HG03097 (cell line): ENCODE data around the gene PID1.

ENCODE experiments used
- ATAC-seq: cut with Tn5 transposase; IDR thresholded peaks from one replicate; pipeline ENCODE4 v1.9.1; 2021; ENCODE audit not compliant: unreplicated experiment, low FRiP score

Gene PID1

GRCh38 chr2:229173825-229174359 lies 97.2 kb downstream of the PID1 start:
- ATAC-seq, result no peak

- ATAC-seq, result no peak
These were observed 100.2 kb downstream of the PID1 start for GRCh38 chr2:229170916-229171315.

- ATAC-seq, result no peak
These were observed 100.9 kb downstream of the PID1 start for GRCh38 chr2:229170171-229170570.

DNA sequence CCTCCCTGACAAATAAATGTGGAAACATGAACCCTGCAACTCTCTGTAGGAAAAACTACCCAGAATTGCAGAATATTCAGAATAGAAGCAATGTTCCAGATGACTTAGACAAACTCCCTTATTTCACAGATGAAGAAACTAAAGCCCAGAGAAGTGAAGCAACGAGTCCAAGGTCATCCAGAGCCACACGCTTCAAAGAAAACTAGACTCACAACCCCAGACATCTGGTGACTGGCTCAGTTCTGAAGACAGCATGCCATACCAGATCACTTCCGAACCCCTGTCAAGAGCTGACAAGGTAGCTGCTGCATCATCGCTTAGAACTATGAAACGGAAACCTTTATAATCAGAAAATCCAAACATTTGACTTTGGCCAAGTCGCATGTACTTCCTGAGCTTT lies 101.3 kb downstream of the PID1 start:
- no peak for ATAC-seq

GRCh38 chr2:229164545-229165249 lies 106.4 kb downstream of the PID1 start:
- no peak for ATAC-seq

- ATAC-seq, result no peak
These were observed 107.2 kb downstream of the PID1 start for GRCh38 chr2:229163893-229164292.

- ATAC-seq, result no peak
These were observed 109.1 kb downstream of the PID1 start for GRCh38 chr2:229162015-229162414.

DNA sequence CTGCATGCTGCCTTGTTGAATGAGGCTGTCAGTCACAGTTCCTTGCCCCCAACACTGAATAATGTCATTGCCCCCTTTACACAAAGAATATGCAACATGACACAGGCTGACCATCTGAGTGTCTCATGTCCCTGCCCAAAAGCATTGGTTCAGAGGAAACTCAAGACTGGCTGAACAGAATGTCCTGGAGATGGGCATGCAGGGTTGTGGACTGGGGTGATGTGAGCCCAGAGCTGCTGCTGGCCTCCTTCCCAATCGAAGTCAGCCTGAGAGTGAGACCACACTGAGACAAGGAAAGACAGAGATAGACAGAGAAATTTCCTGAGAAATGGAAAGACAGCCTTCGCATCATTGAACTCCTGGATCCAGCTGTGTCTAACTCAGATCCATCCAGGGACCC lies 110.1 kb downstream of the PID1 start:
- ATAC-seq, result no peak

DNA sequence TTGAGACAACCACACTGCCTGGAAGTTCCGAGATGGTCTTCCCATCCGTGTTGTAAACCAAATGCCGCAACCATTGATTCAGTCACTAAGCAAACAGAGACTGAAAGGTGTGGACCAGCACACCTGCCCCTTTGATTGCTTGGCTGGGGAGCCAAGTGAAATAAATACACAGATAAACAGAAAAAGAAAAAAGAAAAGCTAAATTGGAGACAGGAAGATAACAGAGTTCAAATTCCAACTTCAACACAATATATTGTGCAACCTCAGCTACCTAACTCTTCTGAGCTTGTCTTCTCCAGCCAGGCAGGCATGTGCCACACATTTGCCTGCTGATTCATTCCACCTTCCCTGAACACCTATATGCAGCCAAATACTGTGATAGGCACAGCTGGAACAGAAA lies 110.9 kb downstream of the PID1 start:
- ATAC-seq, result no peak

DNA sequence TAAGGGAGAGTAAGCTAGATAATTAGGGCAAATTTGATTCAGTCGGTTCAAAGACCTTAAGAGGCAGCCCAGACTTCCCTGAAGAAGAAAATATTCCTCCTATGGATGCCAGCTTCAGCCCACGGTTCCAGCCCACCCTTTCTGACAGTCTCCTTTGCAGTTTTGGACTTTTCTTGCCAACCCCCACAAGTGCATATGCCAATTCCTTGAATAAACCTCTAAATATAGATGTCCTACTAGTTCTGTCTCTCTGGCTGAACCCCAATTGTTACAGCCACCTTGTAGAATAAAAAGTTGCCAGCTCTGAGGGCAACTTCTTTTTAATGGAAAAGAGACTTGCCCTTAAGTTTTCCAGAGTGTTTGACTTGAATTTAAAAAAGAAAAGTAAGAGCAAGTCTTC lies 111.7 kb downstream of the PID1 start:
- no peak for ATAC-seq

DNA sequence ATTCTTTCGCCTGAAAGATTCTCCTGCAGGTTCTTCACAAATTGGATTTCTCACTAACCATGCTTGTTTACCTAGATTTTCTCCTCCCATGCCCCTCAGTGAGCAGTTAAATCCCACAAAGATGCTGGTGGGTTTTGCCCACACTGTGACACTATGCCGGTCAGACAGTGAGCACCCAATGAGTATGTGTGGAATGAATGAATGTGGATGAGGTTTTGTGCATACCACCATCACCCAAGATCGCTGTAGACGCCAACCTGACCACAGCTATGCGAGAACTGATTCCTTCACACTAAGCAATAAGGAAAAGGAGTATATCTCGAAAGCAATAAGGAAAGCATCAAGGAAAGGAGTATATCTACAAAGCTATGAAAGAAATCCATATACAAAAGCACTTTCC lies 116.7 kb downstream of the PID1 start:
- no peak for ATAC-seq

DNA sequence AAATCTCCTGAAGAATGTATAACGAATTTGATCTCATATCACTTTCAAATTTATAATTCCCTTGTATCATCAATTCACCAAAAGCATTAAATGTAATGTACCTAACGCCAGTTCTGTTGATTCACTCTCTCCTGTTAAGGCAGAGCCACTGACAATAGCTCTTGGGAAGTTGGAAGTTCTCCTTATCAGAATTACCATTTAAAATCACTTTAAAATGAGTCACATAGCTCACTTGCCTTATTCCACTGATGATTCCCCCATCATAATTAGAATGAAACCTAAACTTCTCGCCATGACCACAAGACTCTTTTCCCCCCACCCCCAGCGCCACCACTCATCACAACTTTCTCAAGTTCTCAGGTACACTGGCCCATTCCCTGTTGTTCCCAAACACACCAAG lies 117.1 kb downstream of the PID1 start:
- ATAC-seq, result no peak

GRCh38 chr2:229153267-229153666 lies 117.8 kb downstream of the PID1 start:
- ATAC-seq, result no peak

- ATAC-seq, result no peak
These were observed 118.4 kb downstream of the PID1 start for GRCh38 chr2:229152674-229153073.

GRCh38 chr2:229150317-229150716 lies 120.8 kb downstream of the PID1 start:
- ATAC-seq, result no peak

GRCh38 chr2:229141424-229142025 lies 129.6 kb downstream of the PID1 start:
- no peak for ATAC-seq

DNA sequence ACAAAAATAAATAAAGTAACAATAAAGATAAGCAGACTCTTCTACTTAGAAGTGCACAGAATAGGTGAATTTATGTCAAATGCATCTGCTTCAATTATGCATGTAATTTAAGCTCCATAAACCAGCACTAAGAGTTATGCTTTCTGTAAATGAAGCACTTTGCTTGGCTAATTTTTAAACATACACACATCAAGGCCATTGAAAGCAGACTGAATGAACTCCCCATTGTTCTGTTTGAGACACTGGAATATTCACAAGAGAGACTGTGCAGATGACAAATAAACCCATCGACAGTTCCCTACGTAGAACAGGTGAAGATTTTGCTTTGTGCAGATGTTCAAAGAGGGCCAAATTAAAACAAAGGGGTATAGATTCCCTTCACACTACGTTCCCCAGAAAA lies 133.4 kb downstream of the PID1 start:
- no peak for ATAC-seq

DNA sequence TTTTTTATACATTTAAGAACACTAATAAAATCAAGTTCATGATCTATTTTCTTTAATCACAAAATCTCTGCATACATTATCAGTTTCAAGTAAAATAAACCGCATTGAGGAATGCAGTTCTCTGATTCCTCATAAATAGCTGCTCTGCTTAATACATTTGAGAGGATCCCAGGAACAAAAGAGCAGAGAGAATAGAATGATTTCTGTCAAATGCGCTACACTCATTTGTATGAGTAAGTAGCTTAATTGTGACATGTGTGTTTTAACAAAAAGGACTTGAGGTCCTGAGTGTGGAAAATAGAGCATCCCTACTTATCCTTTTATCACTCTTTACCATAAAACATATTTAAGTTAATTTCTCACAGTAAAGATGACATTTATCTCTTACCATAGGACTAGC lies 134.0 kb downstream of the PID1 start:
- no peak for ATAC-seq

DNA sequence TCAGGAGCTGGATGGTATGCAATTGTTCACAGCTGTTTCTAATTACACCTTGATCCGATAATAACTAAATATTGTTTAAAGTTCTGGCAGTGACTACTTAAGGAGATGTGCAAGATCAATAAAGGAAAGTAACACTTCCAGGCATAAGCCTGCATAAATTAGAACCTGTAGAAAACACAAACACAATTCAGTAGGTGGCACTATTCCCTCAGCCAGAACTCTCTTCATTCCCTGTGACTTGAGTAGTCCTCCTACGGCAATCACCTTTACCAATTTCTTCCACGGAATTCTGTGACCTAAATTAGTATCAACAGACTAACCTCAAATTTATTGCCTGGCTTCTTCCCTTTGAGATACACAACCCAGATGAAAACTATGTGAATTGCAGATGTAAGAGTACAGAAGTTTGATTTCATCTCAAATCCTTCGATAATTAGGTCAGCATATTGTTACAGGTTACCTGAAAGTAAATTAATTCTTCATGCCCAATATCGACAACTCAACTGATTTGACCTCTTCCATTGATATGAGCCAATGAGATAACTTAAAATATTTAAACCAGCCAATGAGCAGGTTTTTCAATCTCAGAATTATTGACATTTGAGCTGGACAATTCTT lies 137.8 kb downstream of the PID1 start:
- no peak for ATAC-seq

GRCh38 chr2:229132236-229132635 lies 138.9 kb downstream of the PID1 start:
- no peak for ATAC-seq

GRCh38 chr2:229130522-229130921 lies 140.6 kb downstream of the PID1 start:
- no peak for ATAC-seq
